ENCODE data around the gene KLF4.

The KLF4 gene

DNA sequence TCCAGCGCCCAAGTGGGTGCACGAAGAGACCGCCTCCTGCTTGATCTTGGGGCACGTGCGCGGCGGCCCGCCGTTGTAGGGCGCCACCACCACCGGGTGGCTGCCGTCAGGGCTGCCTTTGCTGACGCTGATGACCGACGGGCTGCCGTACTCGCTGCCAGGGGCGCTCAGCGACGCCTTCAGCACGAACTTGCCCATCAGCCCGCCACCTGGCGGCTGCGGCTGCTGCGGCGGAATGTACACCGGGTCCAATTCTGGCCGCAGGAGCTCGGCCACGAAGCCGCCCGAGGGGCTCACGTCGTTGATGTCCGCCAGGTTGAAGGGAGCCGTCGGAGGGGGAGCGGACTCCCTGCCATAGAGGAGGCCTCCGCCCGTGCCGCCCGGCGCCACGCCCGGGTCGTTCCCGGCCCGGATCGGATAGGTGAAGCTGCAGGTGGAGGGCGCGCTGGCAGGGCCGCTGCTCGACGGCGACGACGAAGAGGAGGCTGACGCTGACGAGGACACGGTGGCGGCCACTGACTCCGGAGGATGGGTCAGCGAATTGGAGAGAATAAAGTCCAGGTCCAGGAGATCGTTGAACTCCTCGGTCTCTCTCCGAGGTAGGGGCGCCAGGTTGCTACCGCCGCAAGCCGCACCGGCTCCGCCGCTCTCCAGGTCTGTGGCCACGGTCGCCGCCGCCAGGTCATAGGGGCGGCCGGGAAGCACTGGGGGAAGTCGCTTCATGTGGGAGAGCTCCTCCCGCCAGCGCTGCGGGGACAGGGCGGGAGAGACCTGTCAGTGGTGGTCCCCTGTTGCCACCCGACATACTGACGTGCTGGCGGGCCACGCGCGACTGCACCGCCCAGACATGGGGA is 1.8 kb downstream of the KLF4 start:
- DNase-seq: no peak

- DNase-seq: no peak
These were observed 2.7 kb downstream of the KLF4 start for GRCh38 chr9:107486674-107487520.

DNA sequence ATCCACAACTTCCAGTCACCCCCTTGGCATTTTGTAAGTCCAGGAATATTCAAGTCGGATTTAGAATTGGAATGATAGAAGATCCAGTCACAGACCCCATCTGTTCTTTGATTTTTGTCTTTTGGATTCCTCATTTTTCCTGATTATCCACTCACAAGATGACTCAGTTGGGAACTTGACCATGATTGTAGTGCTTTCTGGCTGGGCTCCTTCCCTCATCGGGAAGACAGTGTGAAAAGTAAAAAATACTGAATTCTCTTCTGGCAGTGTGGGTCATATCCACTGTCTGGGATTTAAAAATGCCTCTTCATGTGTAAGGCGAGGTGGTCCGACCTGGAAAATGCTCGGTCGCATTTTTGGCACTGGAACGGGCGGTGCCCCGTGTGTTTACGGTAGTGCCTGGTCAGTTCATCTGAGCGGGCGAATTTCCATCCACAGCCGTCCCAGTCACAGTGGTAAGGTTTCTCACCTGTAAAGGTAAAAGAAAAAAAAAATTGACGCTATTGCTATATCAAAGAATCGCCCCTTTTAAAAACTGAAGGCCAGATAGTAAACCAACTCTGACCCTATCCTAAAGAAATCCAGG is 4.0 kb downstream of the KLF4 start:
- DNase-seq: no peak

DNA sequence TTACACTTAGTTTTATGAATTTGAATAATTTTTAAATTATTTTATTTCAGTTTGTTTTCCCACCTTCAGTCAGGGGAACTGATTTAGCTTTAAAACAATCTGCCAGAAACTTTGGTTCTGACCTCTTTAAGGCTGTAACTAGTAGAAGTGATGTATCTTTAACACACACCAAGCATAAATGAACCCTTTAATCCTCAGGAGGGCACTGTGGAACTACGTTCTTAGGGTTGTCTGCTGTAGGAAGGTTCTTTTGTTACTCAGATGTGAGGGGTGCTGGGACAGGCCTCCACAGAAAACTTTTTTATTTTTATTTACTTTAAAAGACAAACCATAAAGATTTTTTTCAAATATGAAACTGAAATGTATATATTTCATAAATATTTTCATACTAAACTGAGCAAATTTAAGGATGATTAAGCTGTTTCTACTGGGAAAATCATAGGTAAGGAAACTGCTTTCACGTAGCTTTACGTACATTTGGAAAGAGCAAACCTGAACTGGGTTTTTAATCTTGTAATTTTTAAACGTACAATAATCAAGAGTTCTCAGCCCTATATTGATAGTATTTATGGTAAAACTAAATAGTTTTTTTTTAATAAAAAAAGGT is 5.3 kb downstream of the KLF4 start:
- DNase-seq: no peak

- DNase-seq: no peak
These were observed 5.9 kb downstream of the KLF4 start for GRCh38 chr9:107483666-107484065.

GRCh38 chr9:107481035-107481434 is 8.5 kb downstream of the KLF4 start:
- no peak for DNase-seq

- no peak for DNase-seq
These were observed 9.2 kb downstream of the KLF4 start for GRCh38 chr9:107480386-107480789.

DNA sequence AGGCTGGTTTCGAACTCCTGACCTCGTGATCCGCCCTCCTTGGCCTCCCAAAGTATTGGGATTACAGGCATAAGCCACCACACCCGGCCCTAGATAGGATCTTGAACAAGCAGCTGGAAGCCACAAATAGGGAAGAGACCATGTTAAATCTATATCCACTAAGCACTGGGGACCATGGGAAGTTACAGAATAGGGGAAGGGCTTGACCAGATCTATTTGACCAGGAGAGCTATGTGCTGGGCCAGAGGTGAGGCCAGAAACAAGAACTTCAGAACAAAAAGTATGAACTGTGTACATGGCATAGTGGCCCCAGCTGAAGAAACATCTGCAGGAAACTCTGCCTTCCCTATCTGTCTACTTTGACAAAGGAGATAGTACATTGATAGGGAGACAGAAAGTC is 10.8 kb downstream of the KLF4 start:
- DNase-seq: no peak

DNA sequence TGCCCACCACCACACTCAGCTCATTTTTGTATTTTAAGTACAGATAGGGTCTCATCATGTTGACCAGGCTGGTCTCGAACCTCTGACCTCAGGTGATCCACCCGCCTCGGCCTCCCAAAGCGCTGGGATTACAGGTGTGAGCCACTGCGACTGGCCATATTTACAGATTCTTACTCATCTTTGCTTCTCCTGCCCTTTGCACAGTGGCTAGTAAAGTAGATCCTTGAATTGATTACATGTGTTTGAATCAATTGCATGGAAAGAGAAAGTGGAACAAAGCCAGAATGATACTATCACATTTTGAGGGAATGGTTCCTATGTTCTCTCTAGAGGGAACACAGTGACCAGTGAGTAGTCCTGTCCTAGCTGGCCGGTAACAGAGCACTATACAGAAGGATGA is 15.4 kb downstream of the KLF4 start:
- DNase-seq: no peak

DNA sequence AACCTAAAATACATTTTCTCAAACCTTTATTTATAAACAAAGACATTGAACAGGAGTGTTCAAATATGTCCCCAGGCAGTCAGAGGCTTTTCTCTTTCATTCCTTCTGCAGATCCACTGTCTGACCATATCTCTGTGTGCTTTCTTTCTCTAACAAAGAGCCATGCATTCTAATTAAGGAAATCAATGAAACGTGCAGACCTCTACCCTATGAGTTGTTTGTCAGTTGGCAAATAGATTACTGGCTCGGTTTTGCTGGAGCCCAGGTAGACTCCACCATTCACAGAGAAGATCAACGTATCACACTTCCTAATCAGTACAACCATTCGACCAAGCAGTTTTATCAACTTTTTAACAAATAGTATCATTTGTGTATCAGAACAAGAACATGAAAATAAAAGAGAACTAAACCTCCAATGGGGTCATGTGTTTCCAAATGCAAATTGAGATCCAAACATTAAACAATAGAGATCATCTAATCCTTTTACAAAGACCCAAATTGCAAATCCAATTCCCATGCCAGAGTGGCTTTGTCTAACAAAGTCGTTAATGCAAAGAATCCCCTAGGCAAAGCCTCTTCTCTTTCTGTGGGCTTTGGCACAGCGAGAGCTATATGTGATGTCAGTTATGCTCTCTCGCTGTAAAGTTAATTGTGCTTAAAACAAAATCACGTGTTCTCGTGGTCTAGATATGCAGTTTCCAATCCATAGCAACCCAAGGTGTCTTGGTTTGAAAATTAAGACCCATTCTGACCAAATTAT is 16.8 kb downstream of the KLF4 start:
- no peak for DNase-seq

GRCh38 chr9:107471552-107471951 is 18.0 kb downstream of the KLF4 start:
- no peak for DNase-seq

- no peak for DNase-seq
These were observed 22.2 kb downstream of the KLF4 start for GRCh38 chr9:107467416-107467815.

DNA sequence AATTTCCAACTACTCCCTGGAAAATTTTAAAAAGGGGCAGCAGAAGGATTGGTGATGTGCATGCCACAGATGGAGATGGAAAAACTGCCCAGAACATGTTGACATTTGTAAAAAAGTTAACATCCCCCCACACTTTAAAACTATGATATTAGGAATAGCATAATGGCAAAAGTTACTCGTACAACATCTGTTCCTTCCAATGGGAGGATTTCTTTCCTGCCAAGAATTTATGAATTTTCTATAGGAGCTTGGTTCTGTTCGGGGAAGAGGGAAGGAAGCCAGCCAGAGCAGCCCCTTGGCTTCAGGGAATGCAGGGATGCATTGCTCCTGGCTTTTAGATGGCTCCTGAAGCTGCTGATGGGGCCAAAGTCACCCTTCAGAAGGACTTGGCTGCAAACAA is 22.7 kb downstream of the KLF4 start:
- no peak for DNase-seq

DNA sequence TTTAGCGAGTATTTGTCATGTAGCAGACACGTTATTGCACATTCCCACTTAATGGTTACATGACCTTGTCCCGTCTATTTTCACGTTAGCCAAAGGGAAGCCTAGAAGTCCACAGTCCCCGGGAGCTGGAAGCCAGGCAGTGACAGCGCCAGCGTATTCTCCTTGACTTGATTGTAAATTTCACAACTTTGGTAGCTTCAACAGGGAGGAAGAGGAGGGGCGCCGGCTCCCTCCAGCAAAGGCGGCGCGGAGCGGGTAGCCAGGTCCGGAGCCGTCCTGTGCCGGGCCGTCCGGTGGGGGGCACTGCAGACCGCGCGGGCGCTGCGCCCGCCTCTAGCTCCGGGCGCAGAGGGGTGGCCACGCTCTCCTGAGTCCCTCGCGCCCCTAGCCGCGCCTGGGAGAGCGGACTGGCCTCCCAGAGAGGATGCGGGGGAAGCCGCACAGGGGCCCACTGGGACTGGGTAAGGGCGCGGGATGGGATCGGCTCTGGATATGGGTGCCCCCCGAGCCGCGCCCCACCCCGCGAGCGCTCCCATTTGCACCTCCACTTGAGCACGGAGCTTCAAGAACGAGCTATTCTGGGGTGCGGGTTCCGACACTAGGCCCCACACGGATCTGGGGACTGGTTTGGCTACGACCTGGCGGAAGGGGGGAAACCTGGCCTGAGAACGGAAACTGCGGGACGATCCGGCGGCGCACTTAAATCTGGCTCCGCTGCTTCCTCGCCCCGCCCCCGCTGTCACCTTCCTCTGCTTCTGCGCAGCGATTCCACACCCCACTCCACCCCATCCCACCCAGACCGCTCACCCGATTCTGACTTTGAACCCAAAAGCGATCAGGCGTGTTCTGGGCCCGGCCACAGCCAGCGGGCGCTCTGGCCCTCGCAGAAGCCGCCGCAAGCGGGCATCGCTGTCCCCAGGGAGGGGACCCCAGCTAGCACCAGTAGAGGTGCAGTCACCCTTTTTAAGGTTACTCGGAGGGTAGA is 23.8 kb downstream of the KLF4 start:
- DNase-seq: no peak

DNA sequence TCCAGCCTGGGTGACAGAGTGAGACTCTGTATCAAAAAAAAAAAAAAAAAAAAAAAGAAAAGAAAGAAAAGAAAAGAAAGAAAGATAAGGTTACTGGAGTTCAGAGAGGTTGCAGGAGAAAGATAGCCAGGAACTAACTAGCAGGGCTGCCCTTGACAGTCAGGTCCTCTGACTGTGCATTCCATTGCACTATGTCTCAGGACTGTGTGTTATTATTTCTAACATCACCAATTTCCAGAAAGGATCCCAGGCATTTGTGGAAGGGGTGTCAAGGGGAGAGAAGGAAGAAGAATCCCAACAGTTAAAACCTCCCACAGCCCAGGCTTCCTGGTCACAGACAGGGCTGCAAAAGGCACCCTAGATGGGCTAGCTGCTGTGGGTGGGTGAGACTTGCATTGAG is 25.1 kb downstream of the KLF4 start:
- no peak for DNase-seq

DNA sequence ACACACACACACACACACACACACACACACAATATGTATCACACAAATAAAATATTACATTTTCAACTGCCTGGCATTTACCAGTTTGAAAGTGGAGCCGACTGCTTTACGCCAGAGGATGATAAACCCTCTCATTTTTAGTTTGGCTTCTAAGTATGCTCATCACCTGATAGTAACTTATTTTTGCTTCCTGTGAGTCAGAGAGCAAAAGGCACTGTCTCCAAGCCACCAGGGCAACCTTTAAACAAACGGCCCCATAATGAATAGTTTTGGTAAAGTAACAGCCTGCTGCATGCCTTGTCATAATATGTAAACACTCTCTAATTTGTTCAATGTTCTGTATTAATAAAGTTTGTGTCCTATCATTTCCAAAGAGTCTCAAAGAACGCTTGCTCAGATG is 26.9 kb downstream of the KLF4 start:
- no peak for DNase-seq

- DNase-seq: no peak
These were observed 29.2 kb downstream of the KLF4 start for GRCh38 chr9:107460153-107461023.

GRCh38 chr9:107455425-107456135 is 34.0 kb downstream of the KLF4 start:
- DNase-seq: no peak

GRCh38 chr9:107453479-107453878 is 36.1 kb downstream of the KLF4 start:
- DNase-seq: no peak

Measured in central memory CD4-positive, alpha-beta T cell (primary cell).